Activated T-helper 17 cell treated with anti-CD3 and anti-CD28 coated beads, Interleukin-2, amount 50 U/mL, for 72 hours (primary cell): Measurements from ENCODE around the gene NSD2. TPM values are rescaled to one million over a fixed set of nuclear protein-coding genes. Genes with fewer than 3 reads are reported as not detected.
"Not testable (repeated sequence)": the region's sequence is repeated elsewhere in the genome, so short reads cannot be mapped to it uniquely, and the experiment has no call there.

Experiments
- ATAC-seq: fragments of 150-1000 bp; cut with Tn5 transposase; replicated peaks from 2 replicates; pipeline ENCODE4 v1.10.0; 2021; ENCODE audit warnings: mild to moderate bottlenecking, moderate library complexity
- H3K27ac Mint-ChIP-seq: one replicate; pipeline ENCODE4 v1.8.0; 2022; ENCODE audit warnings: mixed read lengths
- H3K27me3 Mint-ChIP-seq: one replicate; pipeline ENCODE4 v1.8.0; 2022; ENCODE audit warnings: mixed read lengths
- H3K36me3 Mint-ChIP-seq: one replicate; pipeline ENCODE4 v1.8.0; 2022; ENCODE audit warnings: low read depth, mild to moderate bottlenecking, mixed read lengths
- H3K4me1 Mint-ChIP-seq: one replicate; pipeline ENCODE4 v1.8.0; 2022; ENCODE audit warnings: mixed read lengths
- H3K4me3 Mint-ChIP-seq: one replicate; pipeline ENCODE4 v1.8.0; 2022; ENCODE audit warnings: mild to moderate bottlenecking, mixed read lengths
- H3K9me3 Mint-ChIP-seq: one replicate; pipeline ENCODE4 v1.8.0; 2022; ENCODE audit warnings: mixed read lengths
- total RNA-seq, 2 donors: library from RNA; stranded (reverse); gene quantifications; one replicate each; pipeline ENCODE4 v1.2.3, GENCODE V29; 2022

The NSD2 gene
- total RNA-seq, 2 donors from 2014 or later, result 187 to 239 TPM

DNA sequence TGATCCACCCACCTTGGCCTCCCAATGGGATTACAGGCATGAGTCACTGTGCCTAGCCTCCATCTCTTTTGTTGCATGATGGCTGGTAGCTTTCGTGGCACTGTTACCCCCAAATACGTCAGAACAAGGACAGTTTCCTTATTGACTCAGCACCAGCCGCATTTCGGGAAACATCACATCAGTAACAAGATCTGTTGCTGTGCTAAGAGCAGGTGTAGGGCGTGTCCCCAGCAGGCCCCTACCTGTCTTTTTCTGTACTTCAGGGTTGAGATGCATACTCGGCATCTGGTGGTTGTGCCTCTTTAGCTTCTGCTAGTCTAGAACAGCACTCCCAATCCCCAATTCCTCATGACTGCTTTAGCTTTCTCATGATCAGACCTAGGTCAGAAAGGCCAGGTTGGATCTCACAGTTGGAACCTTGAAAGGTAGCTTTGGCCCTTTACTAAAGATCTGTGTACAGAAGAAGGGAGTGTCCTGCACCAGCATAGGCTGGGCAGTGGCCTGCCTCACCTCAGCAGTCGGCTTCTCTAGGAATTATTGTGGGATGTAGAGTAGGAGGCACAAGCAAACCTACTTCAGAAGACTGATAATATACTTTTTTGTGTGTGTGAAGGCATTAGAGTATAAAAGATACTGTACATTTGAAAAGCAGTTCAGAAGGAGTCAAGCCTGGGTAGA is 36.8 kb downstream of the NSD2 start:
- Mint-ChIP-seq H3K27me3 (no peaks in the 10 kb centered on the region), H3K27ac (peak overlapping the region; percentile 84), H3K36me3 (peaks cover 95% of the 10 kb centered on the region), H3K4me1 (peaks cover 33% of the 10 kb centered on the region), H3K4me3 (peak overlapping the region; percentile 23), H3K9me3 (no peaks in the 10 kb centered on the region)
- peak; percentile 81 for ATAC-seq

DNA sequence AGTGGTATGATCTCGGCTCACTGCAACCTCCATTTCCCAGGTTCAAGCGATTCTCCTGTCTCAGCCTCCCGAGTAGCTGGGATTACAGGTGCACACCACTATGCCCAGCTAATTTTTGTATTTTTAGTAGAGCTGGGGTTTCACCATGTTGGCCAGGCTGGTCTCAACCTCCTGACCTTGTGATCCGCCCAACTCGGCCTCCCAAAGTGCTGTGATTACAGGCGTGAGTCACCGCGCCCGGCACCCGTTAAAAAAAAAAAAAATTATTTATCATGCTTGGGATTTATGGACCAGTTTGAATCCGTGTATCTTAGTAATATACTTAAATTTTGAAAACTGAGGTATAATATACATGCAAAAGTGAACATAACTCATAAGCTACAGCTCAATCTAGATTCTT is 38.5 kb downstream of the NSD2 start:
- not testable (repeated sequence) for H3K27ac Mint-ChIP-seq, H3K9me3 Mint-ChIP-seq, H3K4me3 Mint-ChIP-seq, H3K27me3 Mint-ChIP-seq, ATAC-seq
- Mint-ChIP-seq H3K4me1 (peaks cover 33% of the 10 kb centered on the region), H3K36me3 (peaks cover 95% of the 10 kb centered on the region)

DNA sequence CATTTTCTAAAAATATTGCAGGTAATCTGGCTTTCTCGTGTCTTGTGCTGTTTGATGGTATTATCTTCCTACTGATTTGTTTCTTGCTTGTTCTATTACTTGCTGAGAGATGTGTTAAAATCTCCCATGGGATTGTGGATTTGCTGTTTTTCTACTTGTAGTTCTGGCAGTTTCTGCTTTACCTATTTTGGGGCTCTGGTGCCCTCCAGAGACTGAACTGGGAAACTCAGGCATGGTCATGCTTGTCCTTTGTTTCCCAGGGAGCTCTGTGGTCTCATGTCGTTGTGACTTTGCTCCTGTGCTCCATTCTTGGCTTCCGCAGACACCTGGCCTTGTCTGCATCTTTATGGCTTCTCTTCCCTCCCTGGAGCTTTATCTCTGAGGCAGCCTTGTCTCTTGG is 39.5 kb downstream of the NSD2 start:
- peaks cover 95% of the 10 kb centered on the region for H3K36me3 Mint-ChIP-seq
- H3K9me3 Mint-ChIP-seq, result no peaks in the 10 kb centered on the region
- H3K4me1 Mint-ChIP-seq, result peaks cover 31% of the 10 kb centered on the region
- H3K4me3 Mint-ChIP-seq, result no peak overlapping the region
- no peaks in the 10 kb centered on the region for H3K27me3 Mint-ChIP-seq
- H3K27ac Mint-ChIP-seq, result no peak overlapping the region
- ATAC-seq, result no peak

DNA sequence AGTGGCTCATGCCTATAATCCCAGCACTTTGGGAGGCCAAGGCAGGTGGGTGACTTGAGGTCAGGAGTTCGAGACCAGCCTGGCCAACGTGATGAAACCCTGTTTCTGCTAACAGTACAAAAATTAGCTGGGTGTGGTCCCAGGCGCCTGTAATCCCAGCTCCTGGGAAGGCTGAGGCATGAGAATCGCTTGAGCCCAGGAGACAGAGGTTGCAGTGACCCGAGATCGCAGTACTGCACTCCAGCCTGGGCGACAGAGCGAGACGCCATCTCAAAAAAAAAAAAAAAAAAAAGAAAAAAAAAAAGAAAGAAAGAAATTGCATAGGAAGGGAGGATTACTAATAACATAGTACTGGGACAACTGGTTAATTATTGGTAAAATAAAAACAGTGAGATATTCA is 40.1 kb downstream of the NSD2 start:
- not testable (repeated sequence) for ATAC-seq, H3K27me3 Mint-ChIP-seq, H3K4me3 Mint-ChIP-seq, H3K9me3 Mint-ChIP-seq, H3K27ac Mint-ChIP-seq
- Mint-ChIP-seq H3K4me1 (peaks cover 26% of the 10 kb centered on the region), H3K36me3 (peaks cover 95% of the 10 kb centered on the region)

DNA sequence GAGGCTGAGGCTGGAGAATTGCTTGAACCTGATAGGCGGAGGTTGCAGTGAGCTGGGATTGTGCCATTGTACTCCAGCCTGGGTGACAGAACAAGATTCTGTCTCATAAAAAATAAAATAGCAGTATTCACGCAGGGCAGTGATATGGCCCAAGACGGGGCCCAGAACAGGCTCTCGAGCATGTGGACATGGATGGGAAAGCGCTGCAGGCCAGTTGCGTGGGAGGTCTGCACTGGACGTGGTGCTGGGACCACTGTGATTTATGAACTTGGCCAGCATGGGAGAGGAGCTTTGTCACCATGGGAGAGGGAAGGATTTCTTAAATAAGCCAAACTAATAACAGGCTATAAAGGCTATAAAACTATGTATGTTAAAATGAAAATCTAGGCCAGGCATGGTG is 51.6 kb downstream of the NSD2 start:
- no peaks in the 10 kb centered on the region for H3K9me3 Mint-ChIP-seq
- H3K4me3 Mint-ChIP-seq, result no peak overlapping the region
- no peaks in the 10 kb centered on the region for H3K4me1 Mint-ChIP-seq
- ATAC-seq, result no peak
- no peak overlapping the region for H3K27ac Mint-ChIP-seq
- H3K36me3 Mint-ChIP-seq, result peaks cover 86% of the 10 kb centered on the region
- H3K27me3 Mint-ChIP-seq, result no peaks in the 10 kb centered on the region

DNA sequence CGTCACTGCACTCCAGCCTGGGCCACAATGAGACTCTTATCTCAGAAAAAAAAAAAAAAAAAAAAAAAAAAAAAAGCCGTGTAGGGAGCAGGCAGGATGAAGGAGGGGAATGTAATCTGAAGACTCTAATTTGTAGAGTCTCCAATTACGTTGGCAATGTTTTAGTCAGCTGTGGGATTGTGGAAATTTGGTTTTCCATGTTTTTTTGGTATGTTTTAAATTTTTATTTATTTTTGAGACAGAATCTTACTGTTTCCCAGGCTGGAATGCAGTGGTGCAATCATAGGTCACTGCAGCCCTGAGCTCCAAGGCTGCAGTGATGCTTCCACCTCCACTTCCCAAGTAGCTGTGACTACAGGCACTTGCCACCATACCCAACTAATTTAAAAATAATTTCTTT is 56.5 kb downstream of the NSD2 start:
- Mint-ChIP-seq H3K36me3 (peaks cover 83% of the 10 kb centered on the region), H3K9me3 (no peaks in the 10 kb centered on the region), H3K4me3 (no peak overlapping the region), H3K4me1 (peaks cover 6% of the 10 kb centered on the region), H3K27me3 (no peaks in the 10 kb centered on the region), H3K27ac (no peak overlapping the region)
- ATAC-seq, result no peak

DNA sequence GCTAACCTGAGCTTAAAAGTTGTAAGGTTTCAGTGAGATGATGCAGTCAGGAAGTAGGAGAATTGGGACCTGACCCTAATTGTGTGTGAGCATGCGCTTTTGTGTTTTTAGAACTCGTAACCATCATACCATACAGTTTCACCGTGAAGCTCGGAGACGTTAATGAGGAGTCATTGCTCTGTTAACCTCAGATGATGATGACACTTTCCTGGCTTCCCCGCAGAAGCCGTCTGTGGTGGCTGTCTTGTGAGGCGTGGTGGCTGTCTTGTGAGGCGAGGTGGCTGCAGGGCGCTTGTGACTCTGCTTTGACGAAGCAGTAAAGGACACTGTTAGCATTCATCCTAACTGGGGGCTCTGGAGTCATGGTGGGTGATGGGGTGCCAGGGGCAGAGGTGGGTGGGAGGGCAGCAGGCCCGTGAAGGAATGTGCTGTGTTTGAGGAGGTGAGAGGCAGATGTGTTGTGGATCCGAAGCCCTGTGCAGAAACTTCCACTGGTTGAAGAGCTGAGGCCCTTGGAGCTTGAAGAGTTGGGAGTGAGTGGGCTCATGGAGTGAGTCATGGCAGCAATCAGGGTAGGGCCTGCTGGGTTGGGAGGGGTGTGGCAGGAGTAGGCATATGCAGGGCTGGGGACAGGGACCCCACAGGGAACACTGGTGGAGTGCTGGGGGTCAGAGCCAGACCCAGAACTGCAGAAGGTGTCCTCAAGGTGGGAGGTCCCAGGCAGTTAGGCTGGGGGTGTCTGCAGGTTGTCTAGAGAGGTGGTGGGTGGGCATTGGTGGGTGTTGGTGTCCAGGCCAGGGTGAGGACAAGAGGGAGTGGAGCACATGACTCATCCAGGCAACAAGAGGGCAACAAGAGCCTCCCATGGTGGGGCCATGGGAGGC is 57.4 kb downstream of the NSD2 start:
- Mint-ChIP-seq H3K4me3 (no peak overlapping the region), H3K27me3 (no peaks in the 10 kb centered on the region), H3K4me1 (peaks cover 6% of the 10 kb centered on the region), H3K27ac (peak overlapping the region; percentile 56), H3K9me3 (no peaks in the 10 kb centered on the region), H3K36me3 (peaks cover 77% of the 10 kb centered on the region)
- peak; percentile 44 for ATAC-seq

DNA sequence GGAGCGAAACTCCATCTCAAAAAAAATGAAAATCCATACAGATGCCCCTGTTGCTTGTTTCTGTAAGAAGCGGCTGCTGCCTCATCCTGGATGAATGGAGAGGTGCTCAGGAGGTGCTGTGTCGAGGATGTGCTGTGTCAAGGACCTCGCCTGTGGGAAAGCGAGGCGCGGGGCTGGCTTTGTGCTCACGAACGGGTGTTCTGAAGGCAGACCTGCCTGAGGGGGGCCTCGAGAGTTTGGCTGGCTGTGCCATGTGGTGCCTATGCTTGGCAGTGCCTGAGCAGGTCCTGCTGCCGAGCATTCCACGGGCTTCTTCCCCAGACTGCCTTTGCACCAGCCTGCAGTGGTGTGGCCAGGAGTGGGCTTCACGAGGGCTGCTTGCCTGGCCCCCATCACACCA is 61.5 kb downstream of the NSD2 start:
- Mint-ChIP-seq H3K9me3 (no peaks in the 10 kb centered on the region), H3K36me3 (peaks cover 79% of the 10 kb centered on the region), H3K27ac (no peak overlapping the region), H3K27me3 (no peaks in the 10 kb centered on the region), H3K4me1 (peaks cover 6% of the 10 kb centered on the region), H3K4me3 (no peak overlapping the region)
- ATAC-seq, result no peak

DNA sequence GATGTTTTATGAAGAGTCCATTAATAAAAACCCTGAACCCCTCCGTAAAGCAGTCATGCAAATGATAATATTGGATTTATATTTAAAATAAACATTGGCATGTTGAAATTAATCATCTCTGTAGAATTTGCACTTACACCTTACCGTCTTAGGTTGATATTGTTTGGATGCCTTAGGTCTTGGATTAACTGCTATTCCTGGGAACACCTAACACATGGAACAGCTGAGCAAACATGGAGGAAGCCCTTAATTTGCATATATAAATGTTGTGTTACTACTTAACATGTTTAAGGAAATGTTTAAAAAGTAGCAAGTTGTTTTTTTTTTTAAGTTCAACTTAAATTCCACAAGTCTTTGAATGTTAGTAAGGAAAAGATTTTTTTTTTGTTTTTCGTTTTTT is 62.5 kb downstream of the NSD2 start:
- Mint-ChIP-seq H3K27ac (no peak overlapping the region), H3K4me3 (no peak overlapping the region), H3K27me3 (no peaks in the 10 kb centered on the region), H3K9me3 (no peaks in the 10 kb centered on the region), H3K36me3 (peaks cover 77% of the 10 kb centered on the region), H3K4me1 (no peaks in the 10 kb centered on the region)
- no peak for ATAC-seq

DNA sequence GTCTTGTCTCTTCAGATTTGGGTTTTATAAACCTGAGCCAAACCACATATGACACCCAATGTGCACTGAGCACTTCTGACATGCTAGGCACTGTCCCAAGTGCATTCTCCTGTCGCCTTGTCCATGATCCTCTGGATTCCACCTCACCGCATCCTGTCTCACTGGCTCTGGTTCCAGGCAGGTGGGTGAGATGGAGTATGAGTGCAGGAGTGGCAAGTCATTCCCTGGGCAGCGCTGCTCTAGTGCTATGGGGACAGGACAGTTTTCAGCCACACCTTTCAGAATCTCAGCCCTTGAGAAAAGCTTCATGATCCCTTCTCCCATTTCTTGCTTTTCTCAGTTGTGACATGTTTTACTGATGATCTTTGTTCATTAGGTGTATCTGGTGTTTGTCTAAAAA is 66.4 kb downstream of the NSD2 start:
- ATAC-seq, result no peak
- H3K27me3 Mint-ChIP-seq, result no peaks in the 10 kb centered on the region
- no peaks in the 10 kb centered on the region for H3K4me1 Mint-ChIP-seq
- H3K36me3 Mint-ChIP-seq, result peaks cover 79% of the 10 kb centered on the region
- H3K4me3 Mint-ChIP-seq, result no peak overlapping the region
- H3K27ac Mint-ChIP-seq, result no peak overlapping the region
- no peaks in the 10 kb centered on the region for H3K9me3 Mint-ChIP-seq

DNA sequence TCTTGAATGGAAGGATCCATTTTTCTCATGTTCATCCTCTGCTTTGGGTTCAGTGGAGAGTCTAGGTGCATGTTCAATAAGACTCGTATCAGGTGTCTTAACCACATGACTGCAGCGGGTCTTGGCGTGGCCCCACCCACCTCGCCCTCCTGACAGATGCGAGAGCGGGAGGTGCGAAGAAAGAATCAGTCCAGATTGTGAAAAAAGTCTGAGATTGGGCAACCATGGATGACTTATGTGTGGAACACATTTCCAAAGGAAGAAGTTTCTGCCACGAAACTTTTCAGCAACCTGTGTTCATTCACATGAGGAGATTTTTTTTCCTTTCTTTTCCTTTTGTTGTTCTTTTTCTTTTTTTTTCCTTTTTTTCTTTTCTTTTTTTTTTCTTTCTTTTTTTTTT is 66.8 kb downstream of the NSD2 start:
- Mint-ChIP-seq H3K27me3 (no peaks in the 10 kb centered on the region), H3K9me3 (no peaks in the 10 kb centered on the region), H3K27ac (no peak overlapping the region), H3K36me3 (peaks cover 84% of the 10 kb centered on the region), H3K4me3 (no peak overlapping the region), H3K4me1 (no peaks in the 10 kb centered on the region)
- no peak for ATAC-seq

DNA sequence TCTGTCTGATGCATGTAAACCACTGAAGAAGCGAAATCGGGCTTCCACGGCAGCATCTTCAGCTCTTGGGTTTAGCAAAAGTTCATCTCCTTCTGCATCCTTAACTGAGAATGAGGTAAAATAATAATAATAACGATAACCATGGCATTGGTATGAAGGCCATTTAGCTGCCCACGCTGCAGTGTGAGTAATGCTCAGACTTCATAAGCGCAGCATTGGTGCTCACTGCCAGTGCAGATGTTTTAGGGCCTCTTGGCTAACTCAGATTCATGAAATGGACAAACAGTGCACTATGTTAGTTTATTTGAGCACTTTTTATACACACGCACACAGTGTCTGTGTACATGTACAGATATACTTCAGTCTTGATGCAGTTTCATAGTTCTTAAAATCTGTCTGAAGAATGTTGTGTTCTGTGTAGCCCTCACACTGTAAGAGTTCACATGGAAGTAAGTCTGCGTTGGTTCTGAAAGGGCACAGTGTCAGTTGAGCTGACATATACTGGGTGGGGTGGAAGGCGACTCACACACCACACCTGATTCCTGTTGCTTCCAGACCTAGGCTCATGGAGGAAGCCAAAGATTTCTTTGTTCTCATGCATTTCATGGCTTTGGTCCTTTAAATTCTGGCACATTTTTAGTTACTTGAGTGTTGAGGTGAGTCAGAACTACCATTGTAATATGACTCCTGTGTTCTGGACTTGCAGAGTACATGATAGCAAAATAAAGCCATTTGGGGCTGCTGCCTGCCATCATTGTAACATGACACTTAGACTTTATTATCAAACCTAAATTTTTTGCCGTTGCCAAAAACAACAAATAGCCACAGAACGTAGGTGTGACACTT is 68.7 kb downstream of the NSD2 start:
- Mint-ChIP-seq H3K4me3 (no peak overlapping the region), H3K4me1 (peaks cover 4% of the 10 kb centered on the region), H3K27ac (no peak overlapping the region), H3K36me3 (peaks cover 93% of the 10 kb centered on the region), H3K9me3 (no peaks in the 10 kb centered on the region), H3K27me3 (no peaks in the 10 kb centered on the region)
- no peak for ATAC-seq

DNA sequence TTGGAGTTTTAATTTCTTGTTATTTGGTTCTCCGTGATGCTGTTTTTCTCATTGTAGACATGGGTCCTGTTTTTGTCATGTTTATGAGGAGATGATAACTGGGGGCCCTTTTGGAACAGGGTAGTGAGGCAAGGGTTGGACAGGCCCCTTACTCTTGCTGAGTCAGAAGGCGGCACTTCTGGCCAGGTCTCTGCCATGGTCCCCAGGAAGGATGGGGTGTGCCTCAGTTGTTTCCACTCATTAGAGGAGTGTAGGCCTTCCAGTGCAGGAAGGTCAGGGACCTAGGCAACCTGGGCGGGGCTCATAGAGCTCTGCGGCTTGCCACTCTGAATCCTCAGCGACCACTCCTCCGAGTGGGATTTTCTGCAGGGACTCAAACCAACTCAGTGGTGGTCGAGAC is 69.4 kb downstream of the NSD2 start:
- Mint-ChIP-seq H3K9me3 (no peaks in the 10 kb centered on the region), H3K4me3 (no peak overlapping the region), H3K27me3 (no peaks in the 10 kb centered on the region), H3K36me3 (peaks cover 98% of the 10 kb centered on the region), H3K27ac (no peak overlapping the region), H3K4me1 (peaks cover 4% of the 10 kb centered on the region)
- no peak for ATAC-seq

DNA sequence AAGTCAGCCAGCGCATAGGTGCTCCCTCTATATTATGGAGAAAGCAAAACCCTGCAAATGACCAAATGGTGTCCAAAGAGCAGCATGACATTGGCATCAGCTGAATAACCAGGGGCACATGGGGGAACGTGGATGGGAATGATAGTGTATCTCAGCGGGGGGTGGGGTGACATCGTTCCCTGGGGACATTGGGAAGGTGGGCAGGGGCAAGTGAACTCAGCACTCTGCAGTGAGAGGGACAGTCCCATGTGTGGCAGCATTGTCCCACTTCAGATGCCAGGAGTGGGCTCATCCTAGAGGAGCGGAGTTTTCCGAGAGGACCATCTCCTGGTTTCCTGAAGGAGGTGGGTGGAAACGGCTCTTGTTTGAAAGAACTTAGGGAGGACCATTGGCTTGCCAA is 72.7 kb downstream of the NSD2 start:
- Mint-ChIP-seq H3K4me3 (no peak overlapping the region), H3K9me3 (no peaks in the 10 kb centered on the region), H3K27ac (no peak overlapping the region), H3K36me3 (peaks cover 93% of the 10 kb centered on the region), H3K27me3 (no peaks in the 10 kb centered on the region), H3K4me1 (peaks cover 4% of the 10 kb centered on the region)
- no peak for ATAC-seq
